CD4-positive, alpha-beta T cell treated with Interleukin-10 for 1 hour (primary cell): Measurements from ENCODE around the gene SIK2.

Source experiments
- DNase-seq: peaks from one replicate; pipeline ENCODE4 v3.0.0-alpha.2; 2020

SIK2 gene

GRCh38 chr11:111734101-111734953, 132.1 kb downstream of the SIK2 start:
- DNase-seq, result no peak

- DNase-seq, result no peak
Observed at GRCh38 chr11:111734954-111735261, 132.7 kb downstream of the SIK2 start.

DNA sequence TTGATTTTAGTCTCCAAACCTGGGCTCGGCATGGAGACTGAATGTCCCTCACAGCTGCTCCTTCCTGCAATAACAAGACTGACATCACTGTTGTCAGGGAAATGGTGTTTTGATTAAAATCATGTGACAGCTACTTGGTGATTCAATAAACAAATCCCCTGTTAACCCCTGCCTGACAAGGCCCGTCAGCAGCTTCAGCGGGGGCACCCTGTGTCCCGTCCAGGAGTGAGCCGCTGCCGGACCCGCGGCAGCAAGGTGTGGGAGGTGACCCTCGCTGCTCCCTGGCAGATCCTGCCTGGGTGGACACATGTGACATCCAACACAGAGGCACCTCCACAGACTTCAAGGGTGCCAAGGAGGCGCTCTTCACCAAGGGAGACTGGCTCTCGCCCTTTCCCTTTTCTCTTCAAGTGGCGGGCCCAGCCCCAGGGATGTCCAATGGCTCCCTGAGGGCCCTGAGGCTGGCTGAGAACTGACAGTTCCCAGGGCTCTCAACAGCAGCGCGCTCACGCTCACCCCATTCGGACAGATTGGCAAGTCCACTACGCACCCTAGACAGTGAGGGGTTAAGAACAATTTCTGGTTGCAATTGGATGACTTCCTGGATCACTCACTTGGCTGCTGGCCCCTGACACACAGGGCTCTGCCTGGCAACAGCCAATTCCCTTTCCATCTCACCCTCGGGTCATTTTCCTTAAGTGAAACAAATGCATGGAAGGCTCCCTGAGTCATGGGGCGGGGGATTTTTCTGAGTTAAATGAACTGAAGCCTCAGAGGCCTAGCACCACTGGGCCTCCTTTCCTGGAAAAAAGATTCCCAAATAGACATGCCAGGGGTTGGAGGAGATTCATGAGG, 133.2 kb downstream of the SIK2 start:
- DNase-seq, result no peak

GRCh38 chr11:111736181-111736590, 133.9 kb downstream of the SIK2 start:
- no peak for DNase-seq

- DNase-seq, result no peak
Observed at GRCh38 chr11:111736621-111737443, 134.6 kb downstream of the SIK2 start.

- no peak for DNase-seq
Observed at GRCh38 chr11:111737444-111738210, 135.4 kb downstream of the SIK2 start.

GRCh38 chr11:111739299-111739698, 137.1 kb downstream of the SIK2 start:
- DNase-seq, result no peak

GRCh38 chr11:111741751-111742150, 139.5 kb downstream of the SIK2 start:
- no peak for DNase-seq

DNA sequence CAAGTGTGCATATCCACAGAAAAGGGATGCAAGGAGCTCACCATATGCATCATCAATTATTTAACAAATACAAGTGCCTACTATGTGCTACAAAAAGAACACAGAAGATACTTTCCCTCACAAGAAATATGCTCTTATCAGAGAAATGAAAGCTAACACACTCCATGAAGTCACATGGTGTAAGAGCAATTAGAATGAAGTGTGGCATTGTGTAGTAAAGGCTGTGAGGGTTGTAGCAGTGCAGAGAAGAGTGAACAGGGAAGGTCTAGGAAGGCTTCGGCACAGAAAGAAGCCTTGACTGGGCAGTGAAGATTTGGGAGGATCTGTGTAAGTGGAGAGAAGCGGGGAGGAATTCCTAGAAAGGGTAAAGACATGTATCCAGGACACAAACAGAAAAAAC, 141.5 kb downstream of the SIK2 start:
- no peak for DNase-seq

GRCh38 chr11:111745719-111746504, 143.7 kb downstream of the SIK2 start:
- no peak for DNase-seq

GRCh38 chr11:111748035-111748804, 146.0 kb downstream of the SIK2 start:
- DNase-seq, result no peak

DNA sequence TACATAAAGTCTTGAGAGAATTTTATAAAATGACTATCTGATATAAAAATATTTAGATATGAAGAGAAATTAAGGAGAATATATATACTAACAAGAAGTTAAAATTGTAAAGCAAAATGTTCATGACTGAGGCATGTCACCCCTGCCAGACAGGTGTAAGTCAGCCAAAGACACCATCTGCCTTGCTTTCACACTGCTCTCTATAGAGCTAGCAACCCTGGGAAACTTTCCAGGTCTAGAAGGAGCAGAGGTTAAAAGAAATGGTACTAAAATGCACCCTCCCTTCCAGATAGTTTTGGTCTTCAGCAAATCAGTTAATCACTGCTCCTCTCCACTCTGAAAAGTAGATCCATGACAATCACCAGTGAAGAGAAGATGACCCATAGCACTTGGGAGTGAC, 147.4 kb downstream of the SIK2 start:
- no peak for DNase-seq

DNA sequence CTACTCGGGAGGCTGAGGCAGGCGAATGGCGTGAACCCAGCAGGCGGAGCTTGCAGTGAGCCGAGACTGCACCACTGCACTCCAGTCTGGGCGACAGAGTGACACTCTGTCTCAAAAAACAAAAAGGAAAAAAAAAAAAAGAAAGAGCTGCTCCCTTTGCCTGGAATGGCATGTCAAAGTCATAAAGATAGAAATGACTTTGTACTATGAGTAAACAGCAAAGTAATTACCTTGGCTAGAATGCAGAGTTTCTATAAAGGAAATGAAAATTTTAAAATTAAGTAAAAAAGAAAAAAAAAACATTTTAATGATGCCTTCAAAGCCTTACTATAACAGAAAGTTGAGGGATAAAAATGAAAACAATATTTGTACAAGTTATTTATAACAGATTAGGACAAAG, 153.8 kb downstream of the SIK2 start:
- no peak for DNase-seq

- no peak for DNase-seq
Observed at GRCh38 chr11:111759376-111759775, 157.1 kb downstream of the SIK2 start.

DNA sequence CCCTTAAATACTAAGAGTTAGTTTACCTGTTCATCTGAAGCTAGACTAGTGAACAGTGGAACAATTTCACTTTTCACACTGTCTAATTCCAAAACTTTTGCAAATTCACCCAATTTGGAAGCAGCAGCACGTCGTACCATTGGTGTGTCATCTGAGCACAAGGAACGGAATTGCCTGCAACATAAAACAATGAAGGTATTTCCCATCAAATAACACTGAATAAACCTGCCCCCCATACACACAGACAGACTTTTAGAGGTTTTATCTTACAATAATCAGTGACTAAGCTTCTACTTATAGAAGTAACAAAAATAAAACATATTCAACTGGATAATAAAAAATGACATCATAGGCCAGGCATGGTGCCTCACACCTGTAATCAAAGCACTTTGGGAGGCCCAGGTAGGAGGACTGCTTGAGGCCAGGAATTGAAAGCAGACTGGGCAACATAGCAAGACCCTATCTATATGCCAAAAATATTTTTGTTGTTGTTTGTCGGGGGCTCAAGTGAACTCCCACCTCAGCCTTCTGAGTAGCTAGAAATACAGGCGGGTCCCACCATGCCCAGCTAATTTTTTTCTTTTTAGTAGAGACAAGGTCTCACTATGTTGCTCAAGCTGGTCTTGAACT, 157.6 kb downstream of the SIK2 start:
- no peak for DNase-seq

DNA sequence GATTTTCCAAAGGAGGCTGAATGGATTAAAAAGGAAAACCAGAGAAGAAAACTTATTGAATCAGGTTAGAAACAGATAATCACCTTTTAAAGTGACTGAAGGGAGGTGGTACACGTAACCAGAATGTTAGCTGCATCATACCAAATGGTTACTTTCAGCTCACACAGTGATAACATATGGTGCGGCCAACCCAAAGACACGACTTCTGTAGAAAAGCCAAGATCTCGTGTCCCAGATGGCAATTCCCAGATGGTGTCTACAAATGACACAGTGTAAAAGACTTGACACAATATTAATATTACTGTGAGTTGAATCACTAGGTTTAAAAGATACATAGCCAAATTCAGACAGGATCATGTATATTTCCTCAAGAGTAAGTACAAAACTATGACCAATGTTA, 158.8 kb downstream of the SIK2 start:
- DNase-seq, result no peak

GRCh38 chr11:111762526-111762925, 160.3 kb downstream of the SIK2 start:
- no peak for DNase-seq

GRCh38 chr11:111762981-111763643, 160.9 kb downstream of the SIK2 start:
- no peak for DNase-seq

DNA sequence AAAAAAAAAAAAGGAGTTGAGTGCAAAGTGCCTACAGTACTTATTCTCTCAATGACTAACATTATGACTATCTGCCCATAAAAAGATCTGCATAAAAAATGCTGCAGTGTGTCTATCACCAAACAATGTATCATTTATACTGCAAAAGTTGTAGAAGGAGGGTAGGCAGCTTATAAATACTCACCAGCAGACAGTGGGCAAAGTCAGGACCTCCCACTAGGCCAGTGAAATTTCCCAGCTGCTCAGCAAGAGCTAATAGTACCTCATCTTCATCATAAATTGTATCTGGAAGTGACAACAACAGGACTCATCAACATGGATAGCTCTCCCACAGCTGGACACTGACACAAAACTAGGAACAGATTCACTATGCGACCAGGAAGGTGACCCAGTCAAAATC, 162.4 kb downstream of the SIK2 start:
- DNase-seq, result no peak
